Activated T-helper 1 cell treated with anti-CD3 and anti-CD28 coated beads, Interleukin-12 subunit alpha, Interleukin-12 subunit beta, Interleukin-2, Interleukin-4 antibody, amounts not matched to agents 30 ng/mL and 10 ng/mL and 1 ng/mL, durations not matched to agents 14 hours and 24 hours and 36 hours (primary cell): ENCODE measurements around the gene C4orf50. TPM values are rescaled to one million over a fixed set of nuclear protein-coding genes. Genes with fewer than 3 reads are reported as not detected.
"Not testable (repeated sequence)": the region's sequence is repeated elsewhere in the genome, so short reads cannot be mapped to it uniquely, and the experiment has no call there.

Experiments
- DNase-seq: peaks from one replicate; pipeline ENCODE4 v3.0.0; 2021; ENCODE audit warnings: low spot score
- H3K27ac Mint-ChIP-seq: one replicate; pipeline ENCODE4 v1.8.0; 2021; ENCODE audit warnings: mild to moderate bottlenecking, mixed read lengths
- H3K27me3 Mint-ChIP-seq: one replicate; pipeline ENCODE4 v1.8.0; 2022; ENCODE audit warnings: mild to moderate bottlenecking, moderate library complexity, mixed read lengths; ENCODE audit not compliant: insufficient read depth
- H3K36me3 Mint-ChIP-seq: one replicate; pipeline ENCODE4 v1.8.0; 2021; ENCODE audit warnings: low read depth, mixed read lengths
- H3K4me1 Mint-ChIP-seq: one replicate; pipeline ENCODE4 v1.8.0; 2021; ENCODE audit warnings: low read depth, mixed read lengths
- H3K4me3 Mint-ChIP-seq: one replicate; pipeline ENCODE4 v1.8.0; 2021; ENCODE audit warnings: mild to moderate bottlenecking, moderate library complexity, mixed read lengths
- H3K9me3 Mint-ChIP-seq: one replicate; pipeline ENCODE4 v1.8.0; 2021; ENCODE audit warnings: mixed read lengths
- intact Hi-C: fragments of 100-400 bp; cut with micrococcal nuclease; formaldehyde crosslinking; loops from one replicate; pipeline ENCODE4 v1.15.1; 2024
- total RNA-seq: library from RNA; stranded (reverse); gene quantifications from 2 replicates; pipeline ENCODE4 v1.2.3, GENCODE V29; 2022

The C4orf50 gene
- total RNA-seq, 1 donor from 2014 or later = 0.52 TPM

DNA sequence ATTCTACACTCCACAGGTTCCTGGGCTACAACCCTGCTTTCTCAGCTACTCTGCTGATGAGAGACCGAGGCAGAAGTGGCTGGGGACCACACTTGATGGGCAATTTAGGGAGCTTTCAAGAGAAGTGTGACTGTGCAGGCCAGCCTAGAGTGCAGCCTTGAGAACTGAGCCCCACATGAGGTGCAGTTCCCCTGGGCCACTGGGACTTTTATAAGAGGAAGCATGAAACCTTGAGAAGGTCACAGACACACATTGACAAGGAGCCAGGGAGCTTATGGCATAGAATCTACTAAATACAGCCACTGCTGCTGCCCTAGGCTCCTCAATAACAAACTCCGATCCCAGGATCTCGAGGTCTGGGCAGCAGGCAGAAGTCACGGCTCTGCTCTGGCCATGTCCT lies 13.1 kb downstream of the C4orf50 start:
- intact Hi-C loops = no loop called here
- Mint-ChIP-seq H3K27ac (no peak overlapping the region), H3K4me1 (no peaks in the 10 kb centered on the region), H3K9me3 (no peaks in the 10 kb centered on the region), H3K36me3 (no peaks in the 10 kb centered on the region), H3K27me3 (peaks cover 9% of the 10 kb centered on the region), H3K4me3 (no peak overlapping the region)
- DNase-seq = no peak

DNA sequence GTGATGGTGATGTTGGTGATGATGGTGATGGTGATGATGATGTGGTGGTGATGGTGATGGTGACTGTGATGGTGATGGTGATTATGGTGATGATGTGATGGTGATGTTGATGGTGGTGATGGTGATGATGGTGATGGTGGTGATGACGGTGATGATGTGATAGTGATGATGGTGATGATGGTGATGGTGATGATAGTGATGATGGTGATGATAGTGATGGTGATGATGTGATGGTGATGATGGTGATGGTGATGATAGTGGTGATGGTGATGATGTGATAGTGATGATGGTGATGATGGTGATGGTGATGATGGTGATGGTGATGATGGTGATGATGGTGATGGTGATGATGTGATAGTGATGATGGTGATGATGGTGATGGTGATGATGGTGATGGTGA lies 14.7 kb downstream of the C4orf50 start:
- H3K4me1 Mint-ChIP-seq, H3K27ac Mint-ChIP-seq, DNase-seq, intact Hi-C loops, H3K9me3 Mint-ChIP-seq, H3K27me3 Mint-ChIP-seq, H3K36me3 Mint-ChIP-seq, H3K4me3 Mint-ChIP-seq: not testable (repeated sequence)

DNA sequence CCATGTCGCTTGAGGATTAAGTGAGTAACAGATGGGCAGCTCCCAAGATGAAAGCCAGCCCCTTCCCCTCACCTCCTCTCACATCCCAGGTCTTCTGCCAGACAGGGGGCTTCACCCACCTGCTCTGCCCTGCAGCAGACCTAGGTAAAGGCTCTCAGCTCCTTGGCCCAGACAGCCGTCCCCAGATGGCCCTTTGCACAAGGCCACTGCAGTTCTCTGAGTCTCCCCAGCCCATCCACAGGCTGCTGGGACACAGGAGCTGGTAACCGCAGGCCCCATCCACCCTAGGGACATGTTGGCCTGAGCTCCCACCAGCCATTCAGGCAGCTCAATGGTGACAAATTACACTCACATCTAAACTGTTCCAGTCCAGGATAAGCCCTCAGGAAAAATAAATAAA lies 15.3 kb downstream of the C4orf50 start:
- no peaks in the 10 kb centered on the region for H3K36me3 Mint-ChIP-seq
- peaks cover 8% of the 10 kb centered on the region for H3K4me1 Mint-ChIP-seq
- no peak for DNase-seq
- H3K4me3 Mint-ChIP-seq = no peak overlapping the region
- H3K27ac Mint-ChIP-seq = no peak overlapping the region
- H3K9me3 Mint-ChIP-seq = no peaks in the 10 kb centered on the region
- intact Hi-C loops = no loop called here
- peaks cover 7% of the 10 kb centered on the region for H3K27me3 Mint-ChIP-seq

DNA sequence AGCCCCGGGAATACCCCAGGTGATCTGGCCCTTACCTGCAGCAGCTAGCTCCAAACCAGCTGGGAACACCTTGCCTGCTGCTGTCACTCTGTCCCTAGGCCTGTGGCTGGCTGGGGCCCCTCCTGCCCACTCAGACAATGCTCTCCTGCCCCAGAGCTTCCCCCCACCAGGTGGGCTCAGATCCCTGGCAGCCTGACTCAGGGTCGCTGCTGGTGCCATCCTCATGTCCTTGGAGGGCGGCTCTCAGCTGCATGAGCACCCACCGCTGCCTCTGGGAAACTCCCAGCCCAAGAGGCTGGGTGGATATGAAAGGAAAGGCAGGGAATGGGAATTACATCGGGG lies 15.8 kb downstream of the C4orf50 start:
- Mint-ChIP-seq H3K27me3 (peaks cover 7% of the 10 kb centered on the region), H3K4me3 (no peak overlapping the region), H3K27ac (no peak overlapping the region), H3K4me1 (peaks cover 8% of the 10 kb centered on the region), H3K36me3 (no peaks in the 10 kb centered on the region), H3K9me3 (no peaks in the 10 kb centered on the region)
- intact Hi-C loops = no loop called here
- no peak for DNase-seq

DNA sequence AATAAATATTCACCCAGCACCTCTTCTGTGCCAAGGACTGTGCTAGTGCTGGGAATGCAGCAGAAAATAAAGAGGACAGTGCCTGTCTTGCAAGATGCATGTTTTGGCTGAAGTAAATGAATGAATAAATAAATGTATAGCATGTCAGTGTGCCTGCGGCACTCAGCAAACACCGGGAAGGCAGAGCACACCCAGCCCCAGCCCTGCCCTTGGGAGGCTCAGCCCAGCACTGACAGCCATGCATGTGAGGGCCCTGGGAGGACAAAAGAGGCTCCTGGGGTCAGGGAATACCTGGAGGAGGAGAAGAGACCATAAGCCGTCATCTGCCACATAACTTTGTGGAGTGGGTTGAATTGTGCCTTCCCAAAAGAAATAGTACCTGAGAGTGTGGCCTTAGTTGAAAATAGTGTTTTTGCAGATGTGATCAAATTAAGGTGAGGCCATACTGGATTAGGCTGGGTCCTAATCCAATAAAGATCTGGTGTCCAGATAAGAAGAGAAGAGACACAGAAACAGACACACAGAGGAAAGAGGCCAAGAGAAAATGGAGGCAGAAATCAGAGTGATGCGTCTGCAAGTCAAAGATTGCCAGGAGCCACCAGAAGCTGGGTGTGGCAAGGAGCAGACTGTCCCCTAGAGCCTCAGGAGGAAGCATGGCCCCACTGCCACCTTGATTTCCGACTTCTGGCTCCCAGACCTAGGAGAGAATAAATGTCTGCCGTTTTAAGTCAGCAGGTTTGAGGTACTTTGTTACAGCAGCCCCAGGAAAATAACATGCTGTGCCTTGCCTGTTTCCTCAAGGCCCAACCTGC lies 16.3 kb downstream of the C4orf50 start:
- H3K36me3 Mint-ChIP-seq = no peaks in the 10 kb centered on the region
- H3K27me3 Mint-ChIP-seq = peaks cover 3% of the 10 kb centered on the region
- no peak overlapping the region for H3K27ac Mint-ChIP-seq
- H3K4me1 Mint-ChIP-seq = peaks cover 9% of the 10 kb centered on the region
- no peak overlapping the region for H3K4me3 Mint-ChIP-seq
- intact Hi-C loops = no loop called here
- H3K9me3 Mint-ChIP-seq = no peaks in the 10 kb centered on the region
- no peak for DNase-seq

DNA sequence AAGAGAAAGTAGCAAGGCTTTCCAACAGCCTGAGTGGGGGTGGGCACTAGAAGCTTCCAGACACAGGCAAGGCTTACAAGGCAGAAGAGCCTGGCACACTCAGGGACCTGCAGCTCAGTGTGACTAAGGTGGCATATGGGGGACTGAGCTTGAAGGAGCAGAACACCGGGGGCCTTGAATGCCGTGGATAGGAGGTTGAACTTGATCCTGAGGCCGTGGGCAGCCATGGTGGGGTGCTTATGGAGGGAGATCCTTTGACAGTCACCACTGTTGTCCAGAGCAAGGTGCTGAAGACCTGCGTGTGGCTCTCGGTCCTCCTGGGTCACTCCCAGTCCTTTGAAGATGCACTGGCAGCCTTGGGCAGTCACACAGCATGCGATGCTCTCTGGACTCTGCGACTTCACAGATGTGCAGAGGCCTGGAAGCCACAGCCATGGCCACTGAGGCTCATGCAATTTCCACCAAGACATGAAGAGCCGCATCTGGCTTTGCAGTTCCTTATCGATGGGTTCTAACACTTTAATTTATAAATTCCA lies 18.3 kb downstream of the C4orf50 start:
- intact Hi-C loops = loop anchor here (2.0 kb wide), 1 partner anchor 547 kb away; no protein-coding TSS in a partner anchor
- no peak overlapping the region for H3K27ac Mint-ChIP-seq
- peaks cover 20% of the 10 kb centered on the region for H3K4me1 Mint-ChIP-seq
- H3K36me3 Mint-ChIP-seq = no peaks in the 10 kb centered on the region
- H3K27me3 Mint-ChIP-seq = peaks cover 3% of the 10 kb centered on the region
- no peak overlapping the region for H3K4me3 Mint-ChIP-seq
- DNase-seq = no peak
- no peaks in the 10 kb centered on the region for H3K9me3 Mint-ChIP-seq

DNA sequence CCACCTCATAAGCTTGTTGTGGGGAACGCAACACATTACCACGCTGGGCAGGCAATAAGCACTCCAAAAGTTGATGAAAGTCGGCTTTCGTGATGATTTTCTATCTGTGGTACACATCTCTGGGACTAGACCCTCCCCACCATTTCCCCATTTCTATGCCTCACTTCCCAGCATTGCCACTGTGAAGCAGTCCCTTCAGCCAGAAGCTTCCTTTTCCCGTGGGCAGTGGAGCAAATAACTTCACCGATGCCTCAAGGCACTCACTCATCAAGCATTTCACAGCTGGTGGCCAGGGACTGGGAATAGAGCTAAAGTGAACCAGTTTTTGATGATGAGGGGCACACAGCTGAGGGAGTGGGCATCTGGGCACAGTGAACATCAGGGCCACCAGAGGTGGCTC lies 18.9 kb downstream of the C4orf50 start:
- Mint-ChIP-seq H3K27ac (no peak overlapping the region), H3K9me3 (no peaks in the 10 kb centered on the region), H3K27me3 (peaks cover 3% of the 10 kb centered on the region), H3K36me3 (no peaks in the 10 kb centered on the region), H3K4me3 (no peak overlapping the region), H3K4me1 (peaks cover 20% of the 10 kb centered on the region)
- no peak for DNase-seq
- intact Hi-C loops = loop anchor here (2.0 kb wide), 1 partner anchor 547 kb away; no protein-coding TSS in a partner anchor

DNA sequence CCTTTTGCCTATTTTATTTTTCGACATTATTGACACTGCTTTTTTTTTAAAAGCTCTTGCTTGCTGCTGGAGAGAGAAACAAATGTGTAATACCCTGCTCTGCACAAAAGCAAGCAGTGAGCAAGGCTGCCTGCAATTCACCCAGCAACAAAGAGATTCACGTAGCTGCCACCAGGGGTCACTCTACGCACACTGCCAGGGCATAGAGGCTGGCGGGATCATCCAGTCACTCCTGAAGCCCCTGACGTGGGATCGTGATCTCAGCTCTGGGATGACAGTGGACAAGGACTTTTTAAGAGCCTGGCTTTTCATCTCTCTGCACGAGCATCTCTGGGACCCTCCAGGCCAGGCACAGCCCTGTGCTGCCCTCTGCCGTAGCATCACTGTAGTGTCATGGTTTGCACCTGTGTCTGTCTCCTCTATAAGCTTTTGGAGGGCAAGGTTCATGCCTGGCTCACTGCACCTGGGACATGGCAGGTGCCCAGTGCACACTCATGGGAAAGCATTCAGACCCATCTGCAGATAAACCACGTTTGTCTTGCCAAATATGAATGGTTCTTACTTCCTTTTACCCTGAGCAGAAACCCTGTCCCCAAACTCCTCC lies 19.8 kb downstream of the C4orf50 start:
- intact Hi-C loops = loop anchor here (1.0 to 2.0 kb wide), 3 partner anchors 252 to 548 kb away; no protein-coding TSS in a partner anchor

DNA sequence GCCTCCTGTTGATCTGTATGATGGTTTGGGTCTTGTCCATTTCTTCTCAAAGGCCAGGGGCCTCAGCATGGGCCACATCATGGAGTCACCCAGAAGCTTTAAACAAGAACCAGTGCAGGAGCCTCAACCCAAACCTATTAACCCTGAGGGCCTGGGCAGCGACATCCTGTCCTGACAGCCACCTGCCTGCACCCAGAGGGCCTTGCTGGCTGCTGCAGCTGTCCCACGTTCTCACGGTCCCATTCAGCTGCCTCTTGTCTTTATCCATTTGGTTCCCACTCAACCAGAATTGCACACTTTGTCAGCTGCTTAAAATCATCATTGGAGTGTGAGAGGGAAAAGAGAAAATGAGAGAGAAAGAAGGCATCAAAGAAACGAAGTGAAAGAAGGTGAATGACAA lies 21.6 kb downstream of the C4orf50 start:
- no peaks in the 10 kb centered on the region for H3K9me3 Mint-ChIP-seq
- intact Hi-C loops = no loop called here
- peaks cover 20% of the 10 kb centered on the region for H3K4me1 Mint-ChIP-seq
- no peaks in the 10 kb centered on the region for H3K36me3 Mint-ChIP-seq
- H3K27me3 Mint-ChIP-seq = peaks cover 3% of the 10 kb centered on the region
- no peak overlapping the region for H3K4me3 Mint-ChIP-seq
- no peak overlapping the region for H3K27ac Mint-ChIP-seq
- no peak for DNase-seq

More for the DNA sequence above, 19.8 kb downstream of the C4orf50 start:
- peak; percentile 14 for DNase-seq
- H3K9me3 Mint-ChIP-seq = no peaks in the 10 kb centered on the region
- H3K4me1 Mint-ChIP-seq = peaks cover 20% of the 10 kb centered on the region
- H3K27ac Mint-ChIP-seq = no peak overlapping the region
- peaks cover 3% of the 10 kb centered on the region for H3K27me3 Mint-ChIP-seq
- no peaks in the 10 kb centered on the region for H3K36me3 Mint-ChIP-seq
- no peak overlapping the region for H3K4me3 Mint-ChIP-seq

DNA sequence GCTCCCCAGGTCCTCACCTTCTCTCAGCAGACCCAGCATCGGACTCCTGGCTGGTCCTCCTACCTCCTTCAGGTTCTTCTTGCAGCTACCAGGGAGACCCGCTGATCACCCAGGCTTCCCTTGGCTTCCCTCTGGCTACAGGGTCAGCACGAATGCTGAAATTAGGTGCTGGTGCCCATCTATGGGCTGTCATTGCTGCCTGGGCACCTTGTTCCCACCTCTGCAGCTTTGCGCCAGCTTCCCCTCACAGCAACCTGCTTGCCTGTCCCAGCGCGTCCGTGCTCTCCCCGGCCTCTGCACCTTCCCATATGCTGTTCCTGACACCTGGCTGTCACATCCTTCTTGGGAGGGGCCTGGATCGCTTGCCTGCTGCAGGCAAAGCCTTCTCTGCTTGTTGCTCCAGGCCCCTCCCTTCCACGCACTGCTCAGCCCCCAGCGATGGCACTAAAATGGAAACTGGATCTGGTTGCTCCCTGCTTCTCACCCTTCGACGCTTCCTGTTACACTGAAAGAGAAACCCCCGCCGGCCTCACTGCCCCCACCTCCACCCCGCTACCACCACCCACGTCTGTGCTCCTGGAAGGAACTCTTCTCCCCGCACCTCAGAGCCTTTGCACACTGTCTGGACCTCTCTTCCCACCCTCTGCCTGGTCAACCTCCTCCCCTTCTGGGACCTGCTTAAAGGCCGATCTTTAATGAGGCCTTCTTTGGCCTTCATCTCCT lies 22.2 kb downstream of the C4orf50 start:
- peaks cover 20% of the 10 kb centered on the region for H3K4me1 Mint-ChIP-seq
- H3K27ac Mint-ChIP-seq = no peak overlapping the region
- intact Hi-C loops = no loop called here
- H3K27me3 Mint-ChIP-seq = peaks cover 5% of the 10 kb centered on the region
- H3K36me3 Mint-ChIP-seq = no peaks in the 10 kb centered on the region
- H3K4me3 Mint-ChIP-seq = no peak overlapping the region
- no peak for DNase-seq
- no peaks in the 10 kb centered on the region for H3K9me3 Mint-ChIP-seq

DNA sequence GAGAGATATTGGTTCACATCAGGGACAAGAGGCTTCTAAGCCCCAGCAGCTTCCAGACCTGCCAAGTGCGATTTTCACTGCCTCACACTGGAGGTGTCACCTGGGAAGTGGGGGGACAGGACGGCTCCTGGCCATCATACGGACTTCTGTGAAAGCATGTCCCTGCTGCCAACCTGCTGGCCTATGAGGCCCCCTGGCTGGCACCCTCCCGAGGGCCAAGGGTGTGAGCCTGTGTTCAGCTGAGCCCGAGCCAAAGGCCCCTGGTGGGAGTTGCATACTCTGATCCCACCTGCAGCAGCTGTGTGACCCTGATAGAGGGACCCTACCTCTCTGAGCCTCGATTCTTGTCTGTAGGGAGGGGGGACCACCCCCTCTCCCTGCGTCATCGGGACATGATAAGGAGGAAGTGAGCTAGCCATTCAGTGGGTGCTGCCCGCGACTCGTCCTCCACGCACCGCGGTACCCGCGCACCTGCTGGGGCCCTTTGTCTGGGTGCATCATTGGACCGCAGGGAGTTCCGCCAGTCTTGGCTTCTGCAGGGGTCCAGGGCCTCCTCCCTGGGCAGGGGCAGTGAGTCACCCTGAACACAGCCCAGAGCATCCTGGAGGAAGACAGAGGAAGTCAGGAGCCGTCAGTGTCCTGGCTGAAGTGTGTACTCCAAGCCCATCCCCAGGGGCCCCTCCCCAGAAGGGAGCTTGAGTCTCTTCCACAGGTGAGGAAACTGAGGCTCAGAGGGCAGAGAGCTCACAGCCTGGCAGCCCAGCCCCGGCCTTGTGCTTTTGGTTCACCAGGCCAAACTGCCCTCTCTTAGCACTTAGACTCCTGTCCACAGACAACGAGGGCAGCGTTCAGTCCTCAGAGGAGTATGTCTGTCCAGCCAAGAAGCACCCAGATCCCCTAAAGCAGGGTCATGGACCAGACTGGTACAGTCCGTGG lies 24.1 kb downstream of the C4orf50 start:
- peaks cover 5% of the 10 kb centered on the region for H3K27me3 Mint-ChIP-seq
- no peaks in the 10 kb centered on the region for H3K9me3 Mint-ChIP-seq
- no peak overlapping the region for H3K27ac Mint-ChIP-seq
- intact Hi-C loops = no loop called here
- H3K4me3 Mint-ChIP-seq = no peak overlapping the region
- H3K36me3 Mint-ChIP-seq = no peaks in the 10 kb centered on the region
- no peak for DNase-seq
- H3K4me1 Mint-ChIP-seq = peaks cover 20% of the 10 kb centered on the region

DNA sequence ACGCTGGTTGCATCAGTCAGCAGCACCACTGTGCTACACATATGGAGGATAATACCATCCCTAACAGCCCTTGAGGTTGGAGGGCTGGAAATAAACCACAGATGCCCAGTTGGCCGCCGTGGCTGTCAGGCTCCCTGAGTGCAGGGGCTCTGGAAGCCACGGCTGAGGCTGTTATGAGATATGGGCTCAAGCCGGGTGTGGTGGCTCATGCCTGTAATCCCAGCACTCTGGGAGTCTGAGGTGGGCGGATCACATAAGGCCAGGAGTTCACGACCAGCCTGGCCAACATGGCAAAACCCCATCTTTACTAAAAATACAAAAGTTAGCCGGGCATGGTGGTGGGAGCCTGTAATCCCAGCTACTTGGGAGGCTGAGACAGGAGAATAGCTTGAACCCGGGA lies 24.9 kb downstream of the C4orf50 start:
- H3K36me3 Mint-ChIP-seq, H3K27ac Mint-ChIP-seq, H3K27me3 Mint-ChIP-seq, DNase-seq, H3K9me3 Mint-ChIP-seq, H3K4me3 Mint-ChIP-seq, intact Hi-C loops: not testable (repeated sequence)
- H3K4me1 Mint-ChIP-seq = peaks cover 17% of the 10 kb centered on the region
